Posterior vena cava (tissue), 2 donors: ENCODE data around the gene PRICKLE2. TPM values are rescaled to one million over a fixed set of nuclear protein-coding genes. Genes with fewer than 3 reads are reported as not detected.

Experiments used
- DNase-seq: peaks from one replicate; pipeline ENCODE4 v3.0.0-alpha.2; 2020; ENCODE audit warnings: low spot score
- intact Hi-C, 2 donors: fragments of 100-400 bp; cut with DNase I; formaldehyde crosslinking; loops; one replicate each; pipeline versions ENCODE4 v1.14.1 to v1.14.2; 2022 to 2023
- total RNA-seq, 2 donors: library from RNA; stranded (reverse); fragmentation: NEBNext Ultra II Directional; extraction: Animal tissue kit (Norgen Biotek cat#: 25700); gene quantifications; one replicate each; pipeline ENCODE4 v1.2.1, GENCODE V29; 2021
- donor health status: DM: yes; HTN: yes; CAD: no.
- donor health status: DM: yes; HTN: yes; CAD: no.

PRICKLE2 gene
- total RNA-seq, 2 donors from 2014 or later: 26.3 to 34.9 TPM

DNA sequence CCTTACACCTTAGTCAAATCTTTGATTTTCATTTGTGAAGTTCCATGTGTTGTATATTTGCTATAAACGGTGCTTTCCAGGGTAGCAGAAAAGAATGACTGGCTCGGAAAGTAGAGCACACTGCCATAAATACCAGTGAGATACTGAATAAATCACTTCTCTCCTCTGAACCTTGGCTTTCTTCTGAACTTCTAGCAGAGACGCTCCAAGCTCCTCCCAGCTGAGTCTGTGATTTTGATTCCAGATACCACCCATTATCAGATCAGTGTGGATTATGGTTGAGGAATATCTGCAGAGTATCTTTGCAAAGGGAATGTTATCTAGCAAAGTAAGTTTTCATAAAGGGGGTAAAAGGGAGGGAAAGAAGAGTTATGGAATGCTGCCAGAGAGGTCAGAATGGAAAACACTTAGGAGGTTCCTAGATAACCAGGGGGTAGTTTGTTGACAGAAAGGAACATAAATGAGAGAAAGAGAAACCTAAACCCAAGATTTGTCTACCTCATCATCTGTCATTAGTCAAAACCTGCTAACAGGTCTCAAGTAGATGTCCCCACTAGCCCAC, 103.4 kb downstream of the PRICKLE2 start:
- no peak for DNase-seq
- intact Hi-C loops: no loop called here

DNA sequence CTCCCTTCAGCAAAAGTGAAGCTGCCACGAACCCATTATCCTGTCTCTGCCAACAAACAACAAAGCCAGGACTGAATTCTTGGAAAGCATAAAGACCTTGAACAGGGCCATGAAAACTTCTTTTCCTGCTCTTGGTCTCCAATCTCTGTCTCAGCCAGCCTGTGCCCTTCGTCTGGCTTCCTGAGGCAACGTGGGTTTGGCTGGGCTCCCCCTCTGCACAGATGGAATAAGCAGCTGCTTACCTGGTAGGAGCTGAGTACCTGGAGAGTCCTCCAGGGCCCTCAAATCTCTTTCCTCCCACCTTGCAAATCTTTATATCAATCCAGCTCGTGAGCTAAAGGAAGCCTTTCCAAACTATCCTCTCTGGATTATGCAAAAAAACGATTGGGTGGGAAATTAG, 104.4 kb downstream of the PRICKLE2 start:
- intact Hi-C loops: no loop called here
- DNase-seq: no peak

DNA sequence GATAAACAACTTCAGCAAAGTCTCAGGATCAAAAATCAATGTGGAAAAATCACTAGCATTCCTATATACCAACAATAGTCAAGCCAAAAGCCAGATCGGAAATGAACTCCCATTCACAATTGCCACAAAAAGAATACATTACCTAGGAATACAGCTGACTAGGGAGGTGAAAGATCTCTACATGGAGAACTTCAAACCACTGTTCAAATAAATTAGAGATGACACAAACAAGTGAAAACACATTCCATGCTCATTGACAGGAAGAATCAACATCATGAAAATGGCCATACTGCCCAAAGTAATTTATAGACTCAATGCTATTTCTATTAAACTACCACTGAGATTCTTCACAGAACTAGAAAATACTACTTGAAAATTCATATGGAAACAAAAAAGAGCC, 107.8 kb downstream of the PRICKLE2 start:
- intact Hi-C loops: no loop called here
- no peak for DNase-seq

DNA sequence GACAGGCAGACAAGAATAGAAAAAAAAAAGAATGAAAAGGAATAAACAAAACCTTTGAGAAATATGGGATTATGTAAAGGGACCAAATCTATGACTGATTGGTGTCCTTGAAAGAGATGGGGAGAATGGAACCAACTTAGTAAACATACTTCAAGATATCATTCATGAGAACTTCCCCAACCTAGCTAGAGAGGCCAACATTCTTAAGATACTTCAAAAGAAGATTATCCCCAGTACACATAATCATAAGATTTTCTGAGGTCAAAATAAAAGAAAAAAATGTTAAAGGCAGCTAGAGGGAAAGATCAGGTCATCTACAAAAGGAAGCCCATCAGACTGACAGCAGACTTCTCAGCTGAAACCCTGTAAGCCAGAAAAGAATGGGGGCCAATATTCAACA, 110.6 kb downstream of the PRICKLE2 start:
- DNase-seq: no peak
- intact Hi-C loops: no loop called here

DNA sequence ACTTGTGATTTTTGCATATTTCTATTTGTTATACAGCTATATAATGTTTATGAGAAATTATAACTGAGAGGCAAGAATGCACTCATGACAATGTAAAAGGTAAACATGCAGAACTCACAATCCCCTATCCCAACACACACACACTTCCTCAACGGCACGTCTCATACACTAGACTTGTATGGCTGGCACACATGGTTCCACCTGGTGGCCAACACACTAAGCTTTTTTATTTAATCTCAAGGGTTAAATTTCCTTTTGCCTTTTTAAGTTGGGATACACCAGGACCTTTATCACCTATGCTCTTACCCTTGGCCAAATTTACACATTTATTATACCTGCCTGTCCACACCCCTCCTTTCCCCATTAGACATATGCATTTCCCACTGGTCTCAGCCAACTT, 113.4 kb downstream of the PRICKLE2 start:
- intact Hi-C loops: no loop called here
- DNase-seq: no peak

DNA sequence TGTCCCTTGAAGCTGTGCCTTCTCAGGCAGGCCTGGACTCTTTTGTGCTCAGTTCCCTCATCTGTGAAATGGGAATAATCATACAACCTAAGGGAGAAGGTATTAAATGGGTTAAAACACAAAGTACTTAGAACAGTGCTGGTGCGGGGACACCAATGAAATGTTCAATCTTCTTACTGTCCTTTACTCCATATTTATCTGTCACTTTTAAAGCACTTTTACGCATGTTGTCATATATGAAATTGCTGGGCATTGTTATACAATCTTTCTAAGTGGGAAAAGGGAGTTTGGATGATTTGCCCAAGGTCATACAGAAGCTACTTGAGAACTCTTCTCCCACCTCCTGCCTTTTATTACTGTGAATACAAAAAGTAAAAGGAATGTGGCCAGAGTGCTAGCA, 114.2 kb downstream of the PRICKLE2 start:
- intact Hi-C loops: no loop called here
- DNase-seq: no peak

DNA sequence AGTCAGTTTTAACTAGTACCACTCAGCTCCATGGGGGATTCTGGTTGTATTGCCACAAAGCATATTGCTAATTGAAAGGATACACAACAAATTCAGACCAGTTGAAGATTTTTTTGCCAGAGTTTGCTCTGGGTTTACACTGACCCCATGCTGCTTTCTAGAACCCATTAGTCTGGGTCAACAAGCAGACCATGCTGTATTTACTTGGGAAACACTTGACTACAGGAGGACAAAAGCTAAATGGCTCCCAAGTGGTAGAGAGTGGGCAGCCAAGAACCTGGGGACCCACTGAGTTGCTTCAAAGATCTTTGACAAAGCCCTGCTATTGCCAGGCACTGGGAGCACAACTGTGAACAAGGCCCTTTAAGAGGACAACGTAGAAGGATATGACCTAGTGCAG, 115.2 kb downstream of the PRICKLE2 start:
- no peak for DNase-seq
- intact Hi-C loops: no loop called here

DNA sequence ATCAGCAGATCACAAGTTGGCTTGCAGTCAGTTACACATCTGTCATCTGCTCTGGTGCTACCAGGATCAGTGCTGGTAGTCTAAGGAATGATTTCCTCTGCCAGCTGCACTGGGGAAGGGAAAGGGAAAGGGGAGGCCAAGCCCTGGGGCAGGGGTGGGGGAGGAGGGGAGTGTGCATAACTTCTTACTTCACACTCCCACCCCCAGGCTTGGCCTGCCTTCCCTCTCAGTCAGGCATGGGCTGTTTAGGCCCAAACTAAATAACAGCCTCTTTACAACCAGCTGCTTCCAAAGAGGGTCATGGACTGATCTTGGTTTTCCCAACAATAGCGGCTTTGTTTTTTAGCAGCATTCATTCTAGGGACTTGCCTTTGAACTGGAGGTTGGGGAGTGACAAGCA, 115.8 kb downstream of the PRICKLE2 start:
- intact Hi-C loops: no loop called here
- no peak for DNase-seq

DNA sequence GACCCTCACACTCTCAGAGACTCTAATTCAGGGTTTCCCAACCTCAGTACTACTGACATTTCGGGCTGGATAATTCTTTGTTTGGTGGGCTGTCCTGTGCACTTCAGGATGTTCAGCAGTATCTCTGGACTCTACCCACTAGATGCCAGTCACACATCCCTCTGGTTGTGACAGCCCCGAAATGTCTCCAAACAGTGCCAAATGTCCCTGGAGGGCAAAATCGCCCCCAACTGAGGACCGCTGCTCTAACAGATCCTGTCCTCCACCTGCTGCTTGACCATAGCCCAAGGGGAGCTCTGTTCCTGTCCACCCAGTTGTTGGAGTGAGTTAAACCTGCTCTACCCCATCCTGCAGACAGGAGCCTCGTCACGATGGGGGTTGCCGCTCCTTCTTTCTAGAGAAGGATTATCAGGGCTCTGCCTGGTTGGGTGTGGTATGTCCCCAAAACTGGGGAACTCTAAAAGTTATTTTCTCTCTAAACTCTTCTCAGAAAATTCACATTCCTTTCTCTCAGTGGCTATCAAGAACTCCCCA, 116.4 kb downstream of the PRICKLE2 start:
- DNase-seq: no peak
- intact Hi-C loops: no loop called here

DNA sequence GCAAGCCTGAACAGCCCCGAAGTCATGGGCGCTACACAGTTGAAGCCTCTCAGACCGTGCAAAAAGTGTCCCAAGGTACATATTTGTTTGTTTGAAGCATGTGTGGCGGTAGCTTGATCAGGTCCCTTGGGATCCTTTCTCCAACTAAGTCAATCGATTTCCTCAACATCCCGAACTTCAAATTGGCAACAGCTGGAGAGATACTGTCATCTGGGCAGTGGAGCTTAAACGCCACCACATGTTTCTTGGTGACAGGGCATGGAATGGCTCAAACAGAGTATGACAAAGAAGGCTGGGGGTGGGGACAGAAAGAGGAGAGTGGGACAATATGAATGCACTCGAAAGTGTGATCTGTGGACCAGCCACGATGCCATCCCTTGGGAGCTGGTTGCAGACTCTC, 117.0 kb downstream of the PRICKLE2 start:
- no peak for DNase-seq
- intact Hi-C loops: no loop called here

DNA sequence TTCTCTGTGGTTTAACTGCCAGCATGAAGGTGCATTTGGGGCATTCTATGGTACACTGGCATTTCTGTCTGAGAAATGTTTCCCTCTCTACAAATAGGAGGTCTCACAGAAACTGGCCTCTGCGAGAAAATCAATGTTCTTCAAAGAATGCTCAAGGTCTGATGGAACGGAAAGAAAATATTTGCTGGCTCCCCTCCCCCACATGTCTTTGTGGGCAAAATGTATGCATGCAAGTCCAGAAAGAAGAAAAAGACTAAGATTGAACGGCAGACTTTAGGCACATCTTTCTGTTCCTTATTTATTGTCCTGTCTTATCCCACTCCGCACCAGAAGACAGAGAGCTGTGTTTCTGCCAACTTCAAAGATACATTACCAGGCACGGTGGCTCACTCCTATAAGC, 118.1 kb downstream of the PRICKLE2 start:
- no peak for DNase-seq
- intact Hi-C loops: no loop called here

DNA sequence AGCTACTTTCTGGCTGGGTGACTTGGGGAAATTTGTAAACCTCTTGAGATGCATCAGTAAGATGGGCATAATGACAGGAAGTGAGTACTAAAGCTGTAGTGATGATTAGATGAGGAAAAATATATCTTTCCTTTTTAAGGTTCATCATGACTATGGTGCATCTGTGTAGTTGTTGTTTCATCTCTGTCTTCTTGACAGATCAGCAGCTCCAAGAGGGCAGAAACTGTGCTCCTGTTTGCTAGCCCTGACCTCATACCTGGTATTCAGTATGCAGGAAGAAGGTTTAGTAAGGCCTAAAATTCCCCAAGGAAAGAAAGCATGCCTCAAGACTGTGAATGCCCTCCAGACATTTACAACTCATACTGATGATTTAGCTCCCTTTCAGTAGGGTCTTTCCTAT, 119.5 kb downstream of the PRICKLE2 start:
- intact Hi-C loops: no loop called here
- no peak for DNase-seq

DNA sequence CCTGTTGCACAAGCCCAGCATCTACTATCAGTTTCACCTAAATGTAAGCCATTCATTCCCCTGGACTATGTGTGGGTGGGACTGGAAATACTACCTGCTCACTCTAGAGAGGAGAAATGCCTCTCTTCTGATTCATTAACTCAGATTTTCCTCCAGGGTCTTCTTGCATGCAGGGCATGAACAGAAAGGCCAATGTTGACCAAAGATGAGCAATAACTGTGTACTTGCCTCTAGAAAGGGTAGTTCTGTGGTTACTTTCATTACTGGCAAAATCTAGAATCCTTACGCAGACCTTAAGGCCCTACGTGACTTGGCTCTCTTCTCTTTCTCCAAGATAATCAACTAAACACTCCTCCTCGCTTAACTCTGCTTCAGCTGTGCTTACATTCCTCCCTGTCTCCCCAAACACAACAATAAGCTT, 120.6 kb downstream of the PRICKLE2 start:
- no peak for DNase-seq
- intact Hi-C loops: no loop called here

DNA sequence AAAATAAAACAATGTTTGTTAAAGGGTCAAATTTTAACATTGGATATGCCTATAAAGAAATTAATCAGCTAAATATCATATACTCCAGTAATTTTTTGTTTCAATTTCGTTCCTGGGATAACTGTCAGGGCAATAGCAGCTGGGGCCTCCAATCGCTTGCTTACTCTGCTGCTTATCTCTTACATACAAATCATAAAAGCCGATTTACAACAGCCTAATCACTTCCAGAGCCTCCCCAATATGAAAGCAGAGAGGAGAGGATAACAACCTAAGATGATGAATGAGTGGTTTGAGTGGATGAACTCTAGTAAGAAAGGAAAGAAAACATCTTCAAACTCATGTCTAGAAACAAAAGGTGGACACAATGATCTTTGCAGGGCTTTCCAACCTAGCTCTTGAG, 121.3 kb downstream of the PRICKLE2 start:
- DNase-seq: no peak
- intact Hi-C loops: no loop called here

DNA sequence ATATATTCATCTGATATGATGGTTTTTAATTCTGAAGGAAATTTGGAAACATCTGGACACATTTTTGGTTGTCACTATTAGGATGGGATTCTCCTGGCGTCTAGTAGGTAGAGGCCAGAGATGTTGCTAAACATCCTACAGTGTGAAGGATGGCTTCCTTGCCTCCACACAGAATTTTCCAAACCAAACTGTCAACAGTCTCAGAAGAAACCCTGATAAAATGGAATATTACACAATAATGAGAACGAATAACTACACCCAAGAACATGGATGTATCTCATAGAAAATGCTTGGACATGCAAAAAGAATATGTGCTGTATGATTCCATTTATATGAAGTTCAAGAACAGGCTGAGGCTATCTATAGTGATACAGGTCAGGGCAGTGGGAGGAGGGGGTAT, 122.1 kb downstream of the PRICKLE2 start:
- DNase-seq: no peak
- intact Hi-C loops: no loop called here

DNA sequence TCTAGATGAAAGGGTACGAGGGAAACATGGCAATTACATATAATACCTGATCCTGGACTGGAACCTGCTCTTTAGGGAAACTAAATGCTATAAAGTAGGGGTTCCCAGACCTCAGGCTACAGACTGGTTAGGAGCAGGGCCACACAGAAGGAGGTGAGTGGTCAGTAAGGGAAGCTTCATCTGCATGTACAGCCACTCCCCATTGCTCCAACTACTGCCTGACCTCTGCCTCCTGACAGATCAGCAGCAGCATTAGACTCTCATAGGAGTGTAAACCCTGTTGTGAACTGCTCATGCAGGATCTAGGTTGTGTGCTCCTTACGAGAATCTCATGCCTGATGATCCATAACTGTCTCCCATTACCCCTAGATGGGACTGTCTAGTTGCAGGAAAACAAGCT, 123.1 kb downstream of the PRICKLE2 start:
- no peak for DNase-seq
- intact Hi-C loops: loop anchor here in 1 of 2 donors (1.0 kb wide), 1 partner anchor 19 kb away; no protein-coding TSS in a partner anchor

DNA sequence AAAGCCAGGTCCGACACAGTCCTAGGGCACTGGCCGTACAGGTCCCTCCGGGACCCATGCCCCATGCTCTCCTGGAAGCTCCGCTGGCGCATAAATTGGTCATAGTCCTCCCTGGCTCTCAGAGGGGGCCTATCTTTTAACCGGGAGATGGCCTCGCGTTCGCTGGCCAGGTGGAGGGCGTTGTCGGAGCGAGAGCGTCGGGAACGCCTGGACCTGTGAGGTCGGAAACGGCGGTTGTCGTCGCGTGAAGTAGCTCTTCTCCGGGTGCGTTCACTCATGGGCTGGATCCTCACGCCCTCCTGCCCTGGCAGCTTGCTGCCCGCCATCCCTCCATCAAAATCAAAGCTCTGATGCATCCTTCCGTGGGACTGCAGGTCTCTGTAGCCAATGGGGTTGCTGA, 126.0 kb downstream of the PRICKLE2 start:
- no peak for DNase-seq
- intact Hi-C loops: no loop called here

DNA sequence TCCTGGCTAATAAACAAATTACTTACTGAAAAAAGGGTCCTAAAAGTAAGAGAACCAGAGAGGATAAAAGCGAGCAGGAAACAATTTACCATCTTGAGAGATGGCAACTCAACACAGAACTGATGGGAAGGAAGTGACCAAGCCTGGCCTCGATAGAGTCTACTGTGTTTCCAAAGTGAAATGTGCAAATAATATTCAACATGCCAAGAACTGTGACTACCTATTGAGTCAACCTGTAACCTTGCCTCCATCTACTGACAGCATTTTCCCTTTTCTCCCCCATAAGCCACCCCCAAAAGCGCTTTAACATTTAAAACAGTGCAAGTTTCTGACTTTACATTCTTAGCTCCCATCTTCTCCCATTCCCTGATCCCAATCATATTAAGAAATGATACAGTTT, 126.6 kb downstream of the PRICKLE2 start:
- intact Hi-C loops: no loop called here
- DNase-seq: no peak

DNA sequence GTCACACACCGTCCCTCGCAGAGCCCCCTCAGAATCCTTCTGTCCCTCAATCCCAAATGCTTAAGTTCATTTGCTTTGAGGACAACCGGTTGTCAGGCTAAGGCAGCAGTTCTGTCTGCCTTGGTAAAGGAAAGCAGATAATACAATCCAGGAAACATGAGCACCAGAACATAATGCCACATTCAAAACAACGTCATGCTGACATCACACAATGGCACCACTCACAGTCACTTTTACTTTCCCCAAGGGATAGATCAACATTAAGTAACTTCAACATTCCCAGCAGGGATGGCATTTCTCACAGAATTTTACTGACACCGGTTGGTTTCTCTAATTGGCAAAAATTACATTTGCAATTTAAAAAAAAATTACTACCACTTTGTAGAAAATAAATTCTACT, 127.3 kb downstream of the PRICKLE2 start:
- intact Hi-C loops: no loop called here
- DNase-seq: no peak

DNA sequence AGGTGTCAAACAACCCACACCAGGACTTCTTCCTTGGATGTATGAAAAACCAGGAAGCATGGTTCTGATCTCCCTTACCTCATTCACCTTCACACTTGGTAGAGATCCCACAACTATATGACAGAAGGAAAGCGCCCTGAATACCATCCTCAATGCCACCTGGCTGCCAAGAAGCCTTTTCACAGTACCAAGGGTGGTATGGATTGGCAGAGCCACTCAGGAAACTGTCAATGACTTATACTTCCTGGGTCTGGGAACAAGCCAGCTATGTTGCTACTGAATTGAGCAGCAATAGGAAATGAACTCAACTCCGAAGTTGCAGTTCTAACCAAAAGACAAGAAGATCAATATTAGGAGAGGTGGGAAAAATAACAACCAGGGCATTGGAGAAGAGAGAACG, 129.5 kb downstream of the PRICKLE2 start:
- DNase-seq: no peak
- intact Hi-C loops: no loop called here

DNA sequence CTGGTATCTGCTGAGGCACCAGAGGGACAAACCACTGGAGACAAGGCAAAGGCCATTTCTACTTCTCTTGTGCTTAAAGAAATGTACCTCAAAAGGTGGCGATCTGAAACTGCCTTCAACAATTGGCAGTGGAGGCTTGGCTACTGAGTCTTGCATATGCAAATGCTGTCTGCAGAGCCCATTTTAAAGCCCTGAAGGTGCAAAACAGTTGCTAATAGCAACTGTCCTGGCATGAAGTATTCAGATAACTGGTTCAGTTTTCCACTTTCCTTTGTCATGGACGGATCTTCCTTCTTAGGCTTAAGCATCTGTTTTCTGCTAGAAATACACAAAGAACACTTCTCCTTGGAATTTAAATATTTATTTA, 130.6 kb downstream of the PRICKLE2 start:
- no peak for DNase-seq
- intact Hi-C loops: no loop called here
